K562 (cell line): ENCODE measurements around the gene TOR3A. TPM values are rescaled to one million over a fixed set of nuclear protein-coding genes. Genes with fewer than 3 reads are reported as not detected.

Source experiments
- CEBPB ChIP-seq: fragments of 450-650 bp; IDR thresholded peaks from 2 replicates; pipeline ENCODE4 v1.6.1; 2016; ENCODE audit warnings: missing genetic modification characterization, missing compliant biosample characterization
- DNMT1 ChIP-seq: fragments of 450-650 bp; IDR thresholded peaks from 2 replicates; pipeline ENCODE4 v1.6.1; 2016; ENCODE audit warnings: antibody characterized with exemption, mild to moderate bottlenecking
- GTF2A2 ChIP-seq: IDR thresholded peaks from 2 replicates; pipeline ENCODE4 v1.6.1; 2016; ENCODE audit warnings: mild to moderate bottlenecking, missing genetic modification characterization, missing compliant biosample characterization
- HMGN3 ChIP-seq: IDR thresholded peaks from 2 replicates; pipeline ENCODE4 v1.6.1; 2011; ENCODE audit warnings: borderline replicate concordance, low read depth, mild to moderate bottlenecking, mixed read lengths, low read length; ENCODE audit not compliant: insufficient read length; ENCODE audit errors: extremely low read depth
- MIER1 ChIP-seq: fragments of 450-650 bp; IDR thresholded peaks from 2 replicates; pipeline ENCODE4 v1.6.1; 2016; ENCODE audit warnings: antibody characterized with exemption, mild to moderate bottlenecking, low read depth
- NR3C1 ChIP-seq: sonication (generic); formaldehyde crosslinking; IDR thresholded peaks from 2 replicates; pipeline ENCODE4 v1.8.1; 2022; ENCODE audit warnings: missing genetic modification reagents
- NUFIP1 ChIP-seq: fragments of 450-650 bp; IDR thresholded peaks from 2 replicates; pipeline ENCODE4 v1.6.1; 2018; ENCODE audit not compliant: partially characterized antibody
- polyA plus RNA-seq, 8 experiments: library from polyadenylated mRNA; depleted of rRNA in 4 of 8; stranded (reverse) in 5 of 8; unstranded in 3 of 8; fragments of >200 nt; fragmentation: Nextera tagmentation in 2 of 8; fragmentation: Illumina TruSeq in 1 of 8; extraction: Ambion mirVana in 2 of 8; extraction: Trizol in 1 of 8; gene quantifications; 2 replicates each; pipeline versions ENCODE4 v1.2.1 to v1.2.3, GENCODE V29; 2011 to 2014; ENCODE audit warnings: inconsistent platforms in 1 of 8, missing spikeins in 1 of 8
- total RNA-seq, 7 experiments: library from RNA; depleted of rRNA in 6 of 7; stranded (reverse); fragments of >200 nt in 6 of 7; fragmentation: Illumina TruSeq in 2 of 7; extraction: Trizol in 2 of 7; gene quantifications; 2 replicates each; pipeline versions ENCODE4 v1.2.1 to v1.2.3, GENCODE V29; 2011 to 2021; ENCODE audit warnings: low replicate concordance in 1 of 7
- TF ChIP-seq, protein P1 (sequence below): fragments of 200-600 bp; sonication (generic); IDR thresholded peaks from one replicate; pipeline ENCODE4 v1.6.1; 2012; ENCODE audit warnings: mild to moderate bottlenecking, low read depth, low read length, inconsistent platforms
- TF ChIP-seq, protein P2 (sequence below): sonication (generic); formaldehyde crosslinking; IDR thresholded peaks from 2 replicates; pipeline ENCODE4 v1.8.0; 2023; ENCODE audit warnings: mild to moderate bottlenecking, missing genetic modification reagents
- TF ChIP-seq, protein P3 (sequence below): IDR thresholded peaks from 2 replicates; pipeline ENCODE4 v1.6.1; 2011; ENCODE audit warnings: borderline replicate concordance, low read depth, mild to moderate bottlenecking, moderate library complexity, low read length; ENCODE audit not compliant: insufficient read depth, poor library complexity, severe bottlenecking

TOR3A gene
- total and polyA plus RNA-seq, 9 of the 15 experiments (the other 6 are each of a cell fraction or from before 2014, with no cell fraction given): 7.9 to 94.5 (median 39.7) TPM

DNA sequence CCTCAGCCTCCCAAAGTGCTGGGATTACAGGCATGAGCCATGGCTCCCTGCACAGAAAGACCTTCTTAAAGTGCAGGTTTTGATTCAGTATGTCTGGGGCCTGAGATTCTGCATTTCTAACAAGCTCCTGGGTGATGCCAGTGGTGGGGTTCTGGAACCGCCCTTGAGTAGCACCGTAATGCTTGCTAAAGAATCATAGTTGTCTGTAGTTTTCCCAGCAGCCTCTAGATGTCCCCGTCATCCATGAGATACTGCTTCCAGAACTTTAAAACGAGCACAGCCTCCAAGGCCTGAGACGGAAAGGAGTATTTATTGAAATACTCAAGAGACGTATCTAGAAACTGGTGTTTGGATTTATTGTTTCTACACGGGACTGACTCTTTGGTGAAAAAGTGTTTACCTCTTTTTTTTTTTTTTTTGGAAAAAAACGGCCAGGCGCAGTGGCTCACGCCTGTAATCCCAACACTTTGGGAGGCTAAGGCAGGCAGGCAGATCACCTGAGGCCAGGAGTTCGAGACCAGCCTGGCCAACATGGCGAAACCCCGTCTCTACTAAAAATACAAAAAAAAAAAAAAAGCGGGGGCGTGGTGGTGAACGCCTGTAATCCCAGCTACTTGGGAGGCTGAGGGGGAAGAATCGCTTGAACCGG, 2.6 kb upstream of the TOR3A start (continued):
- TF ChIP-seq, protein P1, sequence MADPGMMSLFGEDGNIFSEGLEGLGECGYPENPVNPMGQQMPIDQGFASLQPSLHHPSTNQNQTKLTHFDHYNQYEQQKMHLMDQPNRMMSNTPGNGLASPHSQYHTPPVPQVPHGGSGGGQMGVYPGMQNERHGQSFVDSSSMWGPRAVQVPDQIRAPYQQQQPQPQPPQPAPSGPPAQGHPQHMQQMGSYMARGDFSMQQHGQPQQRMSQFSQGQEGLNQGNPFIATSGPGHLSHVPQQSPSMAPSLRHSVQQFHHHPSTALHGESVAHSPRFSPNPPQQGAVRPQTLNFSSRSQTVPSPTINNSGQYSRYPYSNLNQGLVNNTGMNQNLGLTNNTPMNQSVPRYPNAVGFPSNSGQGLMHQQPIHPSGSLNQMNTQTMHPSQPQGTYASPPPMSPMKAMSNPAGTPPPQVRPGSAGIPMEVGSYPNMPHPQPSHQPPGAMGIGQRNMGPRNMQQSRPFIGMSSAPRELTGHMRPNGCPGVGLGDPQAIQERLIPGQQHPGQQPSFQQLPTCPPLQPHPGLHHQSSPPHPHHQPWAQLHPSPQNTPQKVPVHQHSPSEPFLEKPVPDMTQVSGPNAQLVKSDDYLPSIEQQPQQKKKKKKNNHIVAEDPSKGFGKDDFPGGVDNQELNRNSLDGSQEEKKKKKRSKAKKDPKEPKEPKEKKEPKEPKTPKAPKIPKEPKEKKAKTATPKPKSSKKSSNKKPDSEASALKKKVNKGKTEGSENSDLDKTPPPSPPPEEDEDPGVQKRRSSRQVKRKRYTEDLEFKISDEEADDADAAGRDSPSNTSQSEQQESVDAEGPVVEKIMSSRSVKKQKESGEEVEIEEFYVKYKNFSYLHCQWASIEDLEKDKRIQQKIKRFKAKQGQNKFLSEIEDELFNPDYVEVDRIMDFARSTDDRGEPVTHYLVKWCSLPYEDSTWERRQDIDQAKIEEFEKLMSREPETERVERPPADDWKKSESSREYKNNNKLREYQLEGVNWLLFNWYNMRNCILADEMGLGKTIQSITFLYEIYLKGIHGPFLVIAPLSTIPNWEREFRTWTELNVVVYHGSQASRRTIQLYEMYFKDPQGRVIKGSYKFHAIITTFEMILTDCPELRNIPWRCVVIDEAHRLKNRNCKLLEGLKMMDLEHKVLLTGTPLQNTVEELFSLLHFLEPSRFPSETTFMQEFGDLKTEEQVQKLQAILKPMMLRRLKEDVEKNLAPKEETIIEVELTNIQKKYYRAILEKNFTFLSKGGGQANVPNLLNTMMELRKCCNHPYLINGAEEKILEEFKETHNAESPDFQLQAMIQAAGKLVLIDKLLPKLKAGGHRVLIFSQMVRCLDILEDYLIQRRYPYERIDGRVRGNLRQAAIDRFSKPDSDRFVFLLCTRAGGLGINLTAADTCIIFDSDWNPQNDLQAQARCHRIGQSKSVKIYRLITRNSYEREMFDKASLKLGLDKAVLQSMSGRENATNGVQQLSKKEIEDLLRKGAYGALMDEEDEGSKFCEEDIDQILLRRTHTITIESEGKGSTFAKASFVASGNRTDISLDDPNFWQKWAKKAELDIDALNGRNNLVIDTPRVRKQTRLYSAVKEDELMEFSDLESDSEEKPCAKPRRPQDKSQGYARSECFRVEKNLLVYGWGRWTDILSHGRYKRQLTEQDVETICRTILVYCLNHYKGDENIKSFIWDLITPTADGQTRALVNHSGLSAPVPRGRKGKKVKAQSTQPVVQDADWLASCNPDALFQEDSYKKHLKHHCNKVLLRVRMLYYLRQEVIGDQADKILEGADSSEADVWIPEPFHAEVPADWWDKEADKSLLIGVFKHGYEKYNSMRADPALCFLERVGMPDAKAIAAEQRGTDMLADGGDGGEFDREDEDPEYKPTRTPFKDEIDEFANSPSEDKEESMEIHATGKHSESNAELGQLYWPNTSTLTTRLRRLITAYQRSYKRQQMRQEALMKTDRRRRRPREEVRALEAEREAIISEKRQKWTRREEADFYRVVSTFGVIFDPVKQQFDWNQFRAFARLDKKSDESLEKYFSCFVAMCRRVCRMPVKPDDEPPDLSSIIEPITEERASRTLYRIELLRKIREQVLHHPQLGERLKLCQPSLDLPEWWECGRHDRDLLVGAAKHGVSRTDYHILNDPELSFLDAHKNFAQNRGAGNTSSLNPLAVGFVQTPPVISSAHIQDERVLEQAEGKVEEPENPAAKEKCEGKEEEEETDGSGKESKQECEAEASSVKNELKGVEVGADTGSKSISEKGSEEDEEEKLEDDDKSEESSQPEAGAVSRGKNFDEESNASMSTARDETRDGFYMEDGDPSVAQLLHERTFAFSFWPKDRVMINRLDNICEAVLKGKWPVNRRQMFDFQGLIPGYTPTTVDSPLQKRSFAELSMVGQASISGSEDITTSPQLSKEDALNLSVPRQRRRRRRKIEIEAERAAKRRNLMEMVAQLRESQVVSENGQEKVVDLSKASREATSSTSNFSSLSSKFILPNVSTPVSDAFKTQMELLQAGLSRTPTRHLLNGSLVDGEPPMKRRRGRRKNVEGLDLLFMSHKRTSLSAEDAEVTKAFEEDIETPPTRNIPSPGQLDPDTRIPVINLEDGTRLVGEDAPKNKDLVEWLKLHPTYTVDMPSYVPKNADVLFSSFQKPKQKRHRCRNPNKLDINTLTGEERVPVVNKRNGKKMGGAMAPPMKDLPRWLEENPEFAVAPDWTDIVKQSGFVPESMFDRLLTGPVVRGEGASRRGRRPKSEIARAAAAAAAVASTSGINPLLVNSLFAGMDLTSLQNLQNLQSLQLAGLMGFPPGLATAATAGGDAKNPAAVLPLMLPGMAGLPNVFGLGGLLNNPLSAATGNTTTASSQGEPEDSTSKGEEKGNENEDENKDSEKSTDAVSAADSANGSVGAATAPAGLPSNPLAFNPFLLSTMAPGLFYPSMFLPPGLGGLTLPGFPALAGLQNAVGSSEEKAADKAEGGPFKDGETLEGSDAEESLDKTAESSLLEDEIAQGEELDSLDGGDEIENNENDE: no peak
- TF ChIP-seq, protein P2, sequence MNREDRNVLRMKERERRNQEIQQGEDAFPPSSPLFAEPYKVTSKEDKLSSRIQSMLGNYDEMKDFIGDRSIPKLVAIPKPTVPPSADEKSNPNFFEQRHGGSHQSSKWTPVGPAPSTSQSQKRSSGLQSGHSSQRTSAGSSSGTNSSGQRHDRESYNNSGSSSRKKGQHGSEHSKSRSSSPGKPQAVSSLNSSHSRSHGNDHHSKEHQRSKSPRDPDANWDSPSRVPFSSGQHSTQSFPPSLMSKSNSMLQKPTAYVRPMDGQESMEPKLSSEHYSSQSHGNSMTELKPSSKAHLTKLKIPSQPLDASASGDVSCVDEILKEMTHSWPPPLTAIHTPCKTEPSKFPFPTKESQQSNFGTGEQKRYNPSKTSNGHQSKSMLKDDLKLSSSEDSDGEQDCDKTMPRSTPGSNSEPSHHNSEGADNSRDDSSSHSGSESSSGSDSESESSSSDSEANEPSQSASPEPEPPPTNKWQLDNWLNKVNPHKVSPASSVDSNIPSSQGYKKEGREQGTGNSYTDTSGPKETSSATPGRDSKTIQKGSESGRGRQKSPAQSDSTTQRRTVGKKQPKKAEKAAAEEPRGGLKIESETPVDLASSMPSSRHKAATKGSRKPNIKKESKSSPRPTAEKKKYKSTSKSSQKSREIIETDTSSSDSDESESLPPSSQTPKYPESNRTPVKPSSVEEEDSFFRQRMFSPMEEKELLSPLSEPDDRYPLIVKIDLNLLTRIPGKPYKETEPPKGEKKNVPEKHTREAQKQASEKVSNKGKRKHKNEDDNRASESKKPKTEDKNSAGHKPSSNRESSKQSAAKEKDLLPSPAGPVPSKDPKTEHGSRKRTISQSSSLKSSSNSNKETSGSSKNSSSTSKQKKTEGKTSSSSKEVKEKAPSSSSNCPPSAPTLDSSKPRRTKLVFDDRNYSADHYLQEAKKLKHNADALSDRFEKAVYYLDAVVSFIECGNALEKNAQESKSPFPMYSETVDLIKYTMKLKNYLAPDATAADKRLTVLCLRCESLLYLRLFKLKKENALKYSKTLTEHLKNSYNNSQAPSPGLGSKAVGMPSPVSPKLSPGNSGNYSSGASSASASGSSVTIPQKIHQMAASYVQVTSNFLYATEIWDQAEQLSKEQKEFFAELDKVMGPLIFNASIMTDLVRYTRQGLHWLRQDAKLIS (CRISPR knock-in tag): 0 out of 2 replicates have a peak, but pooled peaks have one; percentile 25
- no peak for TF ChIP-seq DNMT1
- no peak for TF ChIP-seq NUFIP1
- TF ChIP-seq HMGN3: no peak
- TF ChIP-seq MIER1: no peak
- no peak for TF ChIP-seq CEBPB
- no peak for TF ChIP-seq NR3C1 (CRISPR knock-in tag)
- no peak for TF ChIP-seq GTF2A2 (tag)
- TF ChIP-seq, protein P3, sequence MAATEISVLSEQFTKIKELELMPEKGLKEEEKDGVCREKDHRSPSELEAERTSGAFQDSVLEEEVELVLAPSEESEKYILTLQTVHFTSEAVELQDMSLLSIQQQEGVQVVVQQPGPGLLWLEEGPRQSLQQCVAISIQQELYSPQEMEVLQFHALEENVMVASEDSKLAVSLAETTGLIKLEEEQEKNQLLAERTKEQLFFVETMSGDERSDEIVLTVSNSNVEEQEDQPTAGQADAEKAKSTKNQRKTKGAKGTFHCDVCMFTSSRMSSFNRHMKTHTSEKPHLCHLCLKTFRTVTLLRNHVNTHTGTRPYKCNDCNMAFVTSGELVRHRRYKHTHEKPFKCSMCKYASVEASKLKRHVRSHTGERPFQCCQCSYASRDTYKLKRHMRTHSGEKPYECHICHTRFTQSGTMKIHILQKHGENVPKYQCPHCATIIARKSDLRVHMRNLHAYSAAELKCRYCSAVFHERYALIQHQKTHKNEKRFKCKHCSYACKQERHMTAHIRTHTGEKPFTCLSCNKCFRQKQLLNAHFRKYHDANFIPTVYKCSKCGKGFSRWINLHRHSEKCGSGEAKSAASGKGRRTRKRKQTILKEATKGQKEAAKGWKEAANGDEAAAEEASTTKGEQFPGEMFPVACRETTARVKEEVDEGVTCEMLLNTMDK: no peak
